Fibroblast of mammary gland (primary cell): ENCODE measurements around the gene CIDEC.
"Not testable (repeated sequence)": the region's sequence is repeated elsewhere in the genome, so short reads cannot be mapped to it uniquely, and the experiment has no call there.

ENCODE experiments used
- DNase-seq: peaks from one replicate; pipeline ENCODE4 v3.0.0-alpha.2; 2010; ENCODE audit warnings: low read depth
- H3K4me3 ChIP-seq: 2 replicates; pipeline ENCODE4 v1.5.1; 2011; ENCODE audit warnings: low read depth, mild to moderate bottlenecking, low read length, moderate library complexity; ENCODE audit not compliant: control insufficient read depth
- CTCF ChIP-seq: conservative IDR thresholded peaks from 2 replicates; pipeline ENCODE4 v1.5.1; 2011; ENCODE audit warnings: low read depth, low read length, inconsistent platforms; ENCODE audit not compliant: control insufficient read depth, insufficient read depth

The CIDEC gene

GRCh38 chr3:9901967-9902366, 21.9 kb upstream of the CIDEC start:
- no peak for DNase-seq
- TF ChIP-seq CTCF: no peak
- no peak overlapping the region for H3K4me3 ChIP-seq

- DNase-seq: not testable (repeated sequence)
Measured at GRCh38 chr3:9900965-9901415, 20.9 kb upstream of the CIDEC start.

GRCh38 chr3:9899289-9899791, 19.3 kb upstream of the CIDEC start:
- no peak overlapping the region for H3K4me3 ChIP-seq
- no peak for TF ChIP-seq CTCF
- no peak for DNase-seq

More at GRCh38 chr3:9900965-9901415, 20.9 kb upstream of the CIDEC start:
- not testable (repeated sequence) for H3K4me3 ChIP-seq

GRCh38 chr3:9898467-9899241, 18.6 kb upstream of the CIDEC start:
- no peak overlapping the region for H3K4me3 ChIP-seq
- DNase-seq: peak; percentile 40
- TF ChIP-seq CTCF: no peak

GRCh38 chr3:9897408-9898372, 17.6 kb upstream of the CIDEC start:
- TF ChIP-seq CTCF: no peak
- peak; percentile 80 for DNase-seq
- H3K4me3 ChIP-seq: no peak overlapping the region

- H3K4me3 ChIP-seq: not testable (repeated sequence)
- peak; percentile 34 for DNase-seq
Measured at GRCh38 chr3:9896755-9897407, 16.8 kb upstream of the CIDEC start.

GRCh38 chr3:9895715-9896114, 15.7 kb upstream of the CIDEC start:
- H3K4me3 ChIP-seq, DNase-seq: not testable (repeated sequence)

GRCh38 chr3:9893739-9894138, 13.7 kb upstream of the CIDEC start:
- no peak for DNase-seq
- H3K4me3 ChIP-seq: no peak overlapping the region
- TF ChIP-seq CTCF: no peak
